Renal pelvis (tissue), 4 donors: ENCODE measurements around the gene ICOSLG. TPM values are rescaled to one million over a fixed set of nuclear protein-coding genes. Genes with fewer than 3 reads are reported as not detected.
"Not testable (repeated sequence)": the region's sequence is repeated elsewhere in the genome, so short reads cannot be mapped to it uniquely, and the experiment has no call there.

Experiments
- DNase-seq: peaks from one replicate; pipeline ENCODE4 v3.0.0-alpha.2; 2013
- polyA plus RNA-seq, 3 donors: library from polyadenylated mRNA; unstranded; fragments of 120-200 nt; gene quantifications; one replicate each; pipeline ENCODE4 v1.2.1, GENCODE V29; 2013; ENCODE audit not compliant: insufficient read length in 3 of 3

Gene ICOSLG
- polyA plus RNA-seq, 3 donors, result 8.3 to 10.7 (median 9.0) TPM

DNA sequence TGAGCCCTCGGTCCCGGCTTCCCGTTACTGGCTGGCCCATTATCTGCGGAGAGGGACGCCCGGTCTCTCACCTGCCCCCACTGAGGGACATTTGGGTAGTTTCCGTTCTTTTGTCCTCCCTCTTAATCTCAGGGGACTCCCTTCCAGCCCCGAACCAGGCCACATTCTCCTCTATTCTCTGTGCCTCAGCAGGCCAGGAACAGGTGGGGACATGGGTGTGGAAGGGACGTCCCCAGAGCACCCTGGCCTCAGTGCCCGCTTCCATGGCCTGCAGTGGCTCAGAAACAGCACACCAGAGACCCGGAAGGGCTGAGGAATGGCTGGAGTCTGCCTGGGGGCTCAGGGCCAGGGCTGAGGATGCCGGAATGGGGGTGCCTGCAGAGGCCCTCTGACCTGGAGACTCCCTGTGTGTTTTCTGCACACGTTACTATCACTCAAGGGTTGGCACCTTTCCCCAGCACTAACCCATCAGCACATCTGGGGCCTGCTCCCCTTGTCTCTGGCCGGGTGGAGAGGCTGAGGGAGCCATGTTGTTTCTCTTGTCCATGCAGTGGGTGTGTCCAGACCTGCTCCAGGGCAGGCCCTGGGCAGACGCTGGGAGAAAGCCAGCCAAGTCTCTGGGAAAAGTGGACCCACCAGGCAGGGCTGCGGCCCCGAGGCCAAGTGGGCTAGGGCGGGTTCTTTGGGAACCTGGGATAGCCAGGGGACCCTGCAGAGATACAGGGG lies 31.0 kb upstream of the ICOSLG start:
- no peak for DNase-seq

DNA sequence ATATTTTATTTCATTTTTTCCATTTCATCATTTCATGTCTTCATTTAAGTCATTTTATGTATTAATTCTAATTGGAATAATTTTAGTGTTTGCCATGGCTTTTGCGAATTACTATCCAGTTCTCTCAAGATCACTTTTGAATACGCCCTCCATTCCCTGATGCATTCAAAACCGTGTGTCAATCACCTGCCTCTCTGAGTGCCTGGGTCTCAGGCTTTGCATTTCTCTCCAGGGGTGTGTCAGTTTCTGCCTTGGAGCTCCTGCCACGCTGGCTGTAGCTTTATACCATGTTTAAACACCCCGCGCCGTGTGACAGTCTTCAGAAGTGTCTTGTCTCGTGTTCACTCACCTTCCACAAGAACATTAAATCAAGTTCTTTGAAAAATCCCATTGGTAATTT lies 28.3 kb upstream of the ICOSLG start:
- DNase-seq, result no peak

DNA sequence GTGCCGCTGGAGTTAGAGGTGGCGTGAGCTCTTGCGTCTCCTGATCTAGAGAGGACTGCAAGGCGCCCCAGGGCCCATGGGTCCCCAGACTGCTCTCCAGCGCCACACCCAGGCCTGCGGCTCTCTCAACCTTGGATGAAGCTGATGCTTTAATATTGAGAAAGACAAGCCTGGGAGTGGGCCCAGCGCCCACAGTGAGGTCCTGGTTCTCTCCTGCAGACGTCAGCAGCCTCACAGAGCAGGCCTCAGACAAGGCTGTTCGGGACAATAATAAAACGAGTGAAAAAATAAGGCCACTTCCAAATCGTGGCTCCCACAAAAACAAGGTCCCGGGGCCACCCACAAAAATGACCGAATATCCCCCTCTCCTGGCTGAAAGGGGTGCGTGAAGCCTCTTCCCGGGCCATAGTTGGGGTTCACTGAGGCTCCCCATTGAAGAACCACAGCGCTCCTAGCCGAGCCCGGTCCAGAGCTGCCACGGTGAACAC lies 27.0 kb upstream of the ICOSLG start:
- DNase-seq, result no peak

DNA sequence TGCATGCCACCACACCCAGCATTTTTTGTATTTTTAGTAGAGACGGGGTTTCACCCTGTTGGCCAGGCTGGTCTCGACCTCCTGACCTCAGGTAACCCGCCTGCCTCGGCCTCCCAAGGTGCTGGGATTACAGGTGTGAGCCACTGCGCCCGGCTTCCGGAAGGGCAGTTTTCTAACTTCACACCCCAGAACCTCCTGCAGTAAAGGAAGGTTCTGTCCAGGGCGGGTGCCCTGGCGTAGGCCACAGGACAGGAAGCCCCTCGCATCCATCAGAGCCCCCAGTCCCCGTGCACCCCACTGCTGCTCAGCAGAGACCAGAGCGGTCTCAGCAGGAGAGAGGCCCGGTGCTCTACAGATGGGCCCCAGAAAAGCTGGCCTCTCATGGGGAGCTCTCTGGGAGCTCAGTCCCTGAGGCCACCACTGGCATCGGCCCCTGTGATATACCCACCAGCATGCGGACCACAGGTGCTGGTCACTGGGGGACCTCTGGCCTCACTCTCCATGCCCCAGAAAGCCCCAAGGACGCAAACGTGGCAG lies 25.1 kb upstream of the ICOSLG start:
- DNase-seq, result no peak

DNA sequence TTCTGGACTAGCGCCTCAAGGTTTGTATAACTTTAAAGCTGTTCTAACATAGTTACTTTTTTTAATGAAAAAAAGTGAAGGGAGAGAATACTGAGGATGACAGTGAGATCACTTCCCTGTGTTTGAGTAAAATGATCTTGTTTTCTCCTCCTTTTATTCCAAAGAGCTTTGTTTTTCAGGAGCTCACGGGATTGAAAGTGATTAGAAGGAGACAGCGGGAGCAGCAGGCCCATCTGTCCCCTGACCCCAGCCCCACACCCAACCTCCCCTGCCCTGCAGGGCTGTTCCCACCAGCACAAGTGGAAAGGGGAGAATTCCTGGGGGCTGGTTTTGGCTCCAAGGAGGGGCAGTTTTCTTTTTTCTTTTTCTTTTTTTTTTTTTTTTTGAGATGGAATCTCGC lies 23.0 kb upstream of the ICOSLG start:
- DNase-seq, result no peak

DNA sequence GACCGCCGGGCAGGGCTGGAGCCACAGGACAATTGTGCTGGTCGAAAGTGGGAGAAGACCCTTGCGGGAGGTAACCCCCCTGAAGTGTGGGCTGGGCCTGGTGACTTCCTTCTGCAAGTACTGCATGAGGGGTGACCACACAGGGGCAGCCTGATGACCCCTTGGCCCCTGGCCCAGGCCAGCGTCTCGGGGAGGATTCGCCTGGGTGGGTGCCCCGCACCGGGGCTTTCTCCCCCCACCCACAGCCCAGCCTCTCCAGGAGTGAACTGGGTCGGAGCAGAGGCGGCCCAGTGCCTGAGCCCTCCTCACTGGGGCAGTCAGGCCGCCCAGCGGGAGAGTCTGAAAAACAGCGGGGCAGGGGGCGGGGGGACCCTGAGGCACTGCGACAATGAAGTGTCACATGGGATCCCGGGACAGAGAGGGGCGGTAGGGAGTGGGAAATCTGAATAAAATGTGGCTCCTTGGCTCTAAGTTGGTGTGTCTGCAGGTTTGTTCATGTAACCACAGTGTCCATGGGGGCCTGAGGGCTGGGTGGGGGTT lies 22.5 kb upstream of the ICOSLG start:
- peak; percentile 34 for DNase-seq

DNA sequence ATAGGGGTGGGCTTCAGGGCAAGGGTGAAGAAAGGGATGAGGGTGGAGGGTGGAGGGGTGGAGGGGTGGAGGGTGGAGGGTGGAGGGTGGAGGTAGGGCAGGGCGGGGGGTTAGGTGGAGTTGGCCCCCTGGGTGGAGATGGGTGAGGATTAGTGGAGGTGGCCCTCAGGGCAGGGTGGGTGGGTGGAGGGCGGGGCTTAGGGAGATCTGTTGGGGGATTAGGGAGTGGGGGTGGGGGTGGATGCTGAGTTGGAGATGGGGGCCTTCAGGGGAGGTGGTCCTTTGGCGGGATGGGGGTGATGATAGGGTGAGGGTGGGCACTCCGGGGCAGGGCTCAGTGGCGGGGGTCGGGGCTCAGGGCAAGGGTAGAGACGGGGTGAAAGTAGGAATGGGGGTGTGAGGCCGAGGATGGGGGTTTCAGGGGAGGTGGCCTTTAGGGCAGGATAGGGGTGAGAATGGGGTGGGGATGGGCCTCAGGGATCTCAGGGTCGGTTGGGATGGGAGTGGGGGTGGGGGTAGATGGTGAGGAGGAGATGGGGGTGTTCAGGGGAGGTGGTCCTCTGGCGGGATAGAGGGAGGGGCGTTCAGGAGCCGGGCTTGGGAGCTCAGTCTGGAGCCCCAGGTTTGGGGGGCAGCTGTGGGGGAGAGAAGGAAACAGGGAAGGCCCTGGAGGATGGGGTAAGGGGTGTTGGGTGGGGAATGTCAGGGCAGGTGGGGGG lies 21.8 kb upstream of the ICOSLG start:
- DNase-seq, result no peak

DNA sequence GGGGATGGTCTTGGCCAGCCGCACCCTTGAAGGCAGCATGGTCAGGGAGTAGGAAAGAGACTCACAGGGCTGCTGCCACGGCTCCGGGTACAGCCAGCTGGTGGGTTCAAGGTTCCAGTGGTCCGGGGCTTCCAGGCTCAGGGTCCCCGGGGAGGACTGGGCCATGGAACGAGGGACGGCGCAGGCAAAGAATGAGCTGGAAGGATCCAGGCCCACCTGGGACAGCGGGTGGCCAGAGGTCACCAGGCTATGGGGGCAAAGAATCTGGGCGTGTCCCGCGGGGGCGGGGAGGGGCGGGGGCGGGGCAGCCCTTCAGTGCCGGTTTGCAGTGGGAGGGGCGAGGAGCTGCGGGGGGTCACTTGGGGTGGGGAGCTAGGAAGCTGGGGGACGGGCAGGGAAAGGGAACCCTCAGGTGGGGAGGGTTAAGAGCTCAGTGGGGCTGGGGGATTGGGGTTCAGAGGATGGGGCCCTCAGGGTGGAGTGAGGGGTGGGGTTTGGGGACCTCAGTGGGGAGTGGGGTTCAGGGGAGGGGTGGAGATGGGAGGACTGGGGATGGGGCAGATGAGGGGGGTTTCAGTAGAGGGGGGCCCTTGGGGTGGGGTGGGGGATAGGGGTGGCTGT lies 21.0 kb upstream of the ICOSLG start, which contains the start of gene DNMT3L:
Gene DNMT3L (minus strand): TSS at position 223 of the 621 bp plus-strand sequence. CDS start 638 bp downstream, outside the sequence.
- no peak for DNase-seq

DNA sequence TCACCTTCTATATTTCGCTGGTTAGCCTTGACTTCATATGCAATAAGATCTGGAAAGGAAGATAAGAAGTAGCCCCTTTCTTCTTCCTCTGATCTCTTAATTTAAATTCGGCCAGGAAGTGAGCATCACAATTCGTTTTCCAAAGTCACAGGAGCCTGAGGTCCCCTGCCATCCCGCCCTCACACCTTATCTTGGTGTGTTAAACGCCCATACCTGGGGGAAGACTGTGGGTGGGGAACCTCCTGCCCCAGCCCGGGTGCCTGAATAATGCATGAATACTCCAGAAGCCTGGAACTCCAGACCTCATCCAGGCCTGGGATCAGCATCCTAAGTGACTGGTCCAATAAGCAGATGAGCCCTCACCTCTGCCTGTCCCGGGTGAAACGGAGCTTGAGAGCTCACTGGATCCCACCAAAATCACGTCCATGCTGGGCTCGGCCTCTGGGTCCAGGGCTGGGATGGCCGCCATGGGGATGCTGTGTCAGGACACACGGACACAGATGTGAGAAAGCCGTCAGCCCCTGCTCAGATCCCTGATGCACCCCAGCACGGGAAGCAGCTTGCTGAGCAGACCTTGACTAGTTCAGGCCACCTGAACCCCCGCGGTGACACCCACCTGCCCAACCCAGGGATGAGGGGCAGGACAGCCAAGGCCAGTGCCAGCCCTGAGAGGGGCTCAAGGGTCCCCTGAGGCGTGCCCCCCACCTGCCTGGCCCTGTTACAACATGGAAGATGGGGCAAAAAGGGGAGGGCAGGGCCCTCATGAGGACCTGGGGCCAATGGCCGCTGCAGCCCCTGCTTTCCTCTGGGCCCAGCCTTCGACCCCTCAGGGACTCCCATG lies 20.3 kb upstream of the ICOSLG start:
- no peak for DNase-seq

DNA sequence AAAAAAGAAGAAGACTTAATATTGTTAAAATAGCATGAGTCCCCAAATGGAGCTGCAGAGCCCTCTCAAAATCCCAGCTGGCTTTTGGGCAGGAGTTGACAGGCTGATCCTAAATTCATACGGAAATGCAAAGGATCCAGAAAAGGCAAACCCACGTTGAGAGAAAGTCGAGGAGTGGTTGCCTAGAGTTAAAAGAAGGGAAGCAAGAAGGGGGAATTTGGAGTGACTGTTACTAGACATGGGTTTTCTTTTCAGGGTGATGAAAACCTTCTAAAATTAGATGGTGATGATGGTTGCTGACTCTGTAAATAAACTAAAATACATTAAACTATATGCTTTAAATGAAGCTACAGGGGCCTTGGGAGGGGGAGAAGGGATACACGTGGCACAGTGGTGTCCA lies 19.3 kb upstream of the ICOSLG start:
- DNase-seq, result no peak

DNA sequence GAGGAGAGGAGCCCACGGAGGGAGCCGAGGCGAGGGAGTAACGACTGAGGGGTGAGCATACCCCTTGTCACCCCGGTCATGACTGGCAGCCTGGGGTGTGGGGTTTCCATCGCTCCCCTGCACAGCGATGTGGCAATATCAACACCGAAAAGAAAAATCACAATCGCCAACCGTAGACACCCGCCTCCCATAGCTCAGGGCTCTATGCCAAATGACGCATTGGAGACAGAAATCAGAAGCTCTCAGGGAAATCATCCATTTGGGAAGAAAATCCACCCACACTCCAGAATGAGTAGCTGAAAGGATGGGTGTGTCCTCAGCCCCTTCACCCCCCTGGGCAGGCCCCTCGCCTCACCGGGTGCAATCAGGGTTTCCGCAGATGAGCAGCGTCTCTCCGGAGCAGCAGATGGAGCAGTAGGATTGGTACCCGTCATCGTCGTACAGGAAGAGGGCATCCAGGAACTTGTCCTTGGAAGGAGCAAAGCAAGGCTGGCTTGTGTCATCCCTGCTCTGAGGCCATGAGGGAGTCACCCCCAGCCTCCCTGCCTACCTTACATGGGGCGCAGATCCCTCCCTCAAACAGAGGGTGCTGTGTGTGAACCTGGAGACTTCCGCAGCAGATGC lies 18.5 kb upstream of the ICOSLG start:
- DNase-seq, result no peak

DNA sequence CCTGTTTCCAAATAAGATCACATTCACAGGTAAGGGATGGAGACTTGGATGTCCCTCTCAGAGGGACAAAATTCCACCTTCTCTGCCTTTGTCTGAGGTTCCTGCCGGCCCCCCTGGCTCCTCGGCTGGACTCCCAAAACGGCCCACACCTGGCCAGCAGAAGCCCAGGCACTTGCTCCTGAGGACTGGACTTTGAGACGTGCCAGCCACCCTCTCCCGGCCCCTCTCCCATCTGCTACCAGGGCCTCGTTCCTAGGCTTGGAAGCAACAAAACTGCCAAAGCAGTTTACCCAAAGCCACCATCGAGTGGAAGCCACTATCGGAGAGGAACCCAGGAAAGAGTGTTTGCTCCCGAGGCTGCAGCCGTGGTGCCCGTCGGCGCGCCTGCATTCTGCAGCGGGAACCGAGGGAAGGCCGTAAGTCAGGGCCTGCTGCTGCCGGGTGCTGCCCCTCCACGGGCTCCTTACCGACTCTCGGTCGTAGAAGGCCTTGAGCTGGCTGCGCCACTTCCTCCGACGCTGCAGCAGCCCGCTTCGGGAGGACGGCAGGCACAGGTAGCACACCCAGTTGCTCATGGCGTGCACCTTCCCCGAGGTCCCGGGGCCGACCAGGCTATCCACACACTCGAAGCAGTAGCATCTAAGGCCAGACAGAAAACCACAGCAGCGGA lies 17.4 kb upstream of the ICOSLG start:
- no peak for DNase-seq

DNA sequence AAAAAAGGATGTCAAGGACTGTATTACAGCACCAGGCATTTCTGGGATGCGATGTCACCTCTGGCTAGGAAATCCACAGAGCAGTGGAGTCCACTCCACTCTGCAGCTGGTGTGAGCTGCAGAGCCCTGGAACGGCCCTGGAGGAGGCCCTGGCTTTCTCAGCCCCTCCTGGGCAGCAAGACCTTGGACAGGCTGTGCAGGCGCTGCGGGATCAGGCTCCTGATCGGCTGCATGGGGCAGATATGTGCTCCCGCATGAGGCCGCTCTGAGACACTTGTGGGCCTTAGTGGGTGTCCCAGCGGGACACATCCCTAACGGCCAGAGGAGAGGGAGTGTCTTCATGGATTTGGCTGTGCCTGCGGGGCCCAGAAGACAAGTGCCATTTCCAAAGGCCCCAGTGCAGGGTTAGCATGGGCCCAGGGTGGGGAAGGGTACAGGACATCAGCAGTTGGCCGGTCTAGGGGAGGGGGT lies 14.8 kb upstream of the ICOSLG start:
- no peak for DNase-seq

DNA sequence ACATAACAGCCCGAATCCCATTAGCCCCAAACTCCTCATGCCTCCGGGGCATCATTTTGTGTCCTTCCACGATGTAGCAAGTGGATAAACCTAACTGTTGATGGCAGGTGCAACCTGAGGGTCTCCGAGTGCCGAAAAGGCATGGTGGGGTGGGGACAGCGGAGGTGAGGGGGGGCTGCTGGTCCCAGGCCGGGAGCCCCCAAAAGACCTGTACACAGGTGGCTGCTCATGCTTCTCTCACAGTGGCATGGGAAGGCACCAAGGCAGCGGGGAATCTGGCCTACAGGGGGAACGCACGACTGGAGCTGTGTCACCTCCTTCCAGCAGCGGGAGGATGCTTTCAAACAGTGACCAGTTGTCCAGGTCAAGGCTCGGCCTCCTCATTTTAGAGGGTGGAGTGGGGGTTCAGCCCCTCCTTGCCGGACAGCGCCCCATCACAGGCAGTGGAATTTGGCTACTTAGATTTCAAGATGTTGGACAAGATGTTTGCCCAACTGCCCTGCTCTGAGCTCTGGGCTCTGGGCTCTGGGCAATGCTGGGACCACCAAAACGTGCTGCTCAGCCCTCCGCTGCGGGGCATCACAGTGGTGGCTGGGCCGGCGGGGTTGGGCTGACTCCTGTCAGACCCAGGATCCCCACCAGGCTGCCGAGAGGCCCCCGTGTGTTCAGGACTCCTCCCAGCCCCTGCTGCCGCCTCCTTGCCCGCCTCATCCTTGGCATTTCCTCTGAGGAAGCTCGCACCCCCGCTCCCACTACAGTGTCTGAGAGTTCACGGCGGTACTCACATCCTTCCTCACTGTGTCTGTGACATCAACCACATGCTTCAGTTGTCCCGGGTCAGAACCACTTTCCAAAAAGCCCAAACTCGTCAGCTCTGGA lies 13.3 kb upstream of the ICOSLG start:
- no peak for DNase-seq

DNA sequence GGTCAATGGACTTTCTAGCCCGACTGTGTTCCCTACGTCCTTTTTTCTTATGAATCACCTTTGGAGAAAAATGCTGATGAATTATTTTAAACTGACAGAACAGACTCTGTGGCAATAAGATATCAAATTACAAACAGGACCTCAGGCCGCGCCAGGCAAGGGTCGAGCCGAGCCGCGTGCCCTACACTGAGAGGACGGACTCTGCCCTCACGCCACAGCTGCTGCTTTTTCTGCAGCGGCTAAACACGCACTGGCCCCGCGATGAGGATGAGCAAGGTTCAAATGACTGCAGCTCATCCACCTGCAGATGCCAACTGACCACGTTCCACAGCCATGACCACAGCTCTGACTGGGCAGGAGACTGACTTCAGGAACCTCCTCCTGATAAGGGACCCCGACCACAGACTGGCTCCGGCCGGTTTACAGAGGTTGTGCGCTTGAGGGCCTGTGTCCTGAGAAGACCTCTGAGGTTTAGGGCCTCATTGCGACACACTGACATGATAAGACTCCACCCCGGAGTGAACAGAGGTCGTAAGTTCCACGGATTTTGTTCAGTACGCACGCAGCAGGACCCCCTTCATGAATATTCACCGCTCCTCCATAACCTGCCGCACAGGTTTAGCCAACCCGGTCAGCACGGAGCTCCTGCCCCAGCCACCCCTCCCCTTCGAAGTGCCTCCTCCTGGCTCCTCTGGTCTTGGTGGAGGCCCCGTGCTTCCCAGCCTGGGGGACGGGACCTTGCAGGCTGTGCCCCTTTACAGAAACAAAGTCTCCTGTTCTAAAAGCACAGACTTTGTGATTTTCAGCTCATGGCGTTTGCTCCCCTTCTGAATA lies 8.7 kb upstream of the ICOSLG start:
- DNase-seq, result not testable (repeated sequence)

DNA sequence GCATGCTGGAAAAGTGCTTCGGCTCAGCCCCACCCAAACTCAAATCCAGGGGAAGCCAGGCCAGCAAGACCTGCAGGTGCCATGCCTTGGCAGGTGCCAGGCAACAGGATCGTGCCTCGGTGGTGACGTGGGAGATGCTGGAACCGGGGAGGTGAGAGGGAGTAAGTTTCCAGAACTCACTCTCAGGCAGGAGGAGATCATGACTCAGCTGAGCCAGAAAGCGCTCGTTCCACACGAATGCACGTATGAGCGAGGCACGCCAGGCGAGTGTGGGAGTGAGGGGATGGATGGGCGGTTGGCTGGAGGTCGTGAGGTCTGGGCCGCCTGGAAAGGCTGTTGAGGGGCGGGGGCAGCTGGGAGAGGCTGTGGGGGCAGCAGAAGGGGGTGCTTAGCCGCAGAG lies 7.2 kb upstream of the ICOSLG start:
- DNase-seq, result not testable (repeated sequence)

DNA sequence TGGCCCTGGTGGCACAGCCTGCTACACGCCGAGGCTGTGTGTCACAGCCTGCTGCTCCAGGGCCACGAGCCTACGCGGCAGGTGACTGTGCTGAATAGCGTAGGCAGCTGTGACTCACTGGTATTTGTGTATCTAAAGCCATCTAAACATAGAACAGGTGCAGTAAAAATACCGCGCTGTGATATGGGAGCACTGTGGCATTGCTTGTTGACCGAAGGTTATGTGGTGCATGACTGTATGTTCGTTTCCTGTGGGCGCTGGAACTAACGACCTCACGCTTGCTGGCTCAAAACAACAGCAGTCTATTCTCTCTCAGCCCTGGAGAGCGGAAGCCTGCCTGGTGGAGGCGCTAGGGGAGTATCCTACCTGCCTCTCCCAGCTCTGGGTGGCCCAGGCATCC lies 3.2 kb upstream of the ICOSLG start:
- not testable (repeated sequence) for DNase-seq

DNA sequence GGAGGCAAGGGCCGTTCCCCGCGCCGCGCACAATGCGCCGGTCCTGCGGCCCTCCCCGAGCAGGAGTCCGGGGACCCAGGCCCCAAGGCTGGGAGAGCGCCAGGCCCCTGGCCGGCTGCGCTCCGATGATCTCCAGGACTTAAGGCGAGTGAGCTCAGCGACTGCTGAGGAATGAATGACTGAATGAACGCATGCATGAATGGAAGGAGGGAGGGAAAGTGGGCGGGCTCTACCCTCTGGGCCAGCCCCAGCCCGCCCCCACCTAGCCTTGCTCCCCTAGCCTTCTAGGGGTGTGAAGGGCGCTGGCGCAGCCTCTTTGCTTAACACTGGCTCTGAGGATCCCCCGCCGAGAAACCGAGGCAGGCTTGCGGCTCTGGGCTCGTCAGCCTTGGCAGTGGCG lies 538 bp upstream of the ICOSLG start:
- DNase-seq, result not testable (repeated sequence)
